Erythroblast (primary cell): ENCODE data around the gene SLC44A3.

Experiments used
- GATA1 ChIP-seq: IDR thresholded peaks from 2 replicates; pipeline ENCODE4 v1.6.1; 2011; ENCODE audit warnings: low read depth, mild to moderate bottlenecking, control low read depth, low read length, moderate library complexity
- POLR2A ChIP-seq: IDR thresholded peaks from 2 replicates; pipeline ENCODE4 v1.6.1; 2011; ENCODE audit warnings: mild to moderate bottlenecking, low read length

DNA sequence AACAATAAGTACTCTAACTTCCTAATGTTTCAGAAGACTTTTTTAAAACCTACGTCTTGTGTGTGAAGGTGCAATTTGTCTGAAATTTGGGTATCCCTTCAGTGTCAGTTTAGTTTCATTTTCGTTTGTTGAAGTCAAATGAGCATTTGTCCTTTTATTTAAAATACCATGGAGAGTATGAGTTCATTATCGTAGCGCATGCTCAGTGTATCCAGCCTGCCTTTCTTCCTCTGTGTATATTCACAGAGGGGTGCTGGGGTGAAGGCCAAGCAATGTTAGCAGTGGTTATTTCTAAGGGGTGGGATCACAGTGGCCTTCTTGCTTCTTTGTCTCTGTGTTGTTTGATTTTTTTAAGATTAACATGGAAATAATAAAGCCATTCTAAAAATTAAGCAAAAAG, 63.5 kb downstream of the SLC44A3 start:
- TF ChIP-seq POLR2A = no peak
- no peak for TF ChIP-seq GATA1
